H9 (cell line): ENCODE results near the gene MCCC1. TPM values are rescaled to one million over a fixed set of nuclear protein-coding genes. Genes with fewer than 3 reads are reported as not detected.

ENCODE experiments used
- DNase-seq: peaks from one replicate; pipeline ENCODE4 v3.0.0-alpha.2; 2017
- H2AFZ ChIP-seq: one replicate; pipeline ENCODE4 v1.6.1; 2013; ENCODE audit warnings: mild to moderate bottlenecking, low read length, control low read depth, moderate library complexity
- H2AK5ac ChIP-seq: 2 replicates; pipeline ENCODE4 v1.6.1; 2013; ENCODE audit warnings: low read length, control low read depth, mixed read lengths; ENCODE audit not compliant: insufficient read length
- H2BK120ac ChIP-seq: one replicate; pipeline ENCODE4 v1.6.1; 2013; ENCODE audit warnings: low read depth, mild to moderate bottlenecking, low read length, control low read depth, inconsistent platforms; ENCODE audit not compliant: poor library complexity, severe bottlenecking
- H2BK12ac ChIP-seq: 2 replicates; pipeline ENCODE4 v1.6.1; 2013; ENCODE audit warnings: low read length, control low read depth, mixed read lengths, low read depth; ENCODE audit not compliant: insufficient read length
- H2BK15ac ChIP-seq: 2 replicates; pipeline ENCODE4 v1.6.1; 2013; ENCODE audit warnings: low read depth, low read length, control low read depth
- H2BK20ac ChIP-seq: one replicate; pipeline ENCODE4 v1.6.1; 2013; ENCODE audit warnings: low read depth, mild to moderate bottlenecking, low read length, control low read depth, inconsistent platforms; ENCODE audit not compliant: poor library complexity, severe bottlenecking
- H2BK5ac ChIP-seq: 2 replicates; pipeline ENCODE4 v1.6.1; 2013; ENCODE audit warnings: low read length, control low read depth, mixed read lengths; ENCODE audit not compliant: insufficient read length
- H3K14ac ChIP-seq: 2 replicates; pipeline ENCODE4 v1.6.1; 2013; ENCODE audit warnings: low read length, control low read depth; ENCODE audit not compliant: insufficient read depth
- H3K18ac ChIP-seq: 2 replicates; pipeline ENCODE4 v1.6.1; 2013; ENCODE audit warnings: low read depth, mild to moderate bottlenecking, mixed read lengths, low read length, control low read depth; ENCODE audit not compliant: insufficient read length
- H3K23ac ChIP-seq: 2 replicates; pipeline ENCODE4 v1.6.1; 2013; ENCODE audit warnings: low read length, control low read depth, mixed read lengths, low read depth; ENCODE audit not compliant: insufficient read length
- H3K23me2 ChIP-seq: 2 replicates; pipeline ENCODE4 v1.6.1; 2013; ENCODE audit warnings: low read depth, mild to moderate bottlenecking, mixed read lengths, low read length, control low read depth; ENCODE audit not compliant: insufficient read length, poor library complexity, severe bottlenecking
- H3K27ac ChIP-seq: 2 replicates; pipeline ENCODE4 v1.5.1; 2013; ENCODE audit warnings: low read length, control low read depth, mixed read lengths, low read depth; ENCODE audit not compliant: insufficient read length
- H3K27me3 ChIP-seq: 2 replicates; pipeline ENCODE4 v1.6.1; 2013; ENCODE audit warnings: low read length, control low read depth, inconsistent platforms; ENCODE audit not compliant: insufficient read depth
- H3K4ac ChIP-seq: 2 replicates; pipeline ENCODE4 v1.6.1; 2013; ENCODE audit warnings: low read depth, mild to moderate bottlenecking, control low read depth, inconsistent platforms, low read length, moderate library complexity
- H3K4me1 ChIP-seq: 2 replicates; pipeline ENCODE4 v1.6.1; 2013; ENCODE audit warnings: low read length, control low read depth, inconsistent platforms; ENCODE audit not compliant: insufficient read depth
- H3K4me2 ChIP-seq: 2 replicates; pipeline ENCODE4 v1.6.1; 2013; ENCODE audit warnings: low read length, control low read depth, mixed read lengths; ENCODE audit not compliant: insufficient read length, insufficient read depth
- H3K56ac ChIP-seq: 2 replicates; pipeline ENCODE4 v1.6.1; 2013; ENCODE audit warnings: low read depth, mild to moderate bottlenecking, mixed read lengths, low read length, control low read depth; ENCODE audit not compliant: insufficient read length
- H3K79me1 ChIP-seq: 2 replicates; pipeline ENCODE4 v1.6.1; 2013; ENCODE audit warnings: low read depth, mild to moderate bottlenecking, moderate library complexity, low read length, control low read depth, inconsistent platforms; ENCODE audit not compliant: insufficient read depth, poor library complexity, severe bottlenecking
- H3K79me2 ChIP-seq: 2 replicates; pipeline ENCODE4 v1.6.1; 2013; ENCODE audit warnings: low read length, control low read depth, inconsistent platforms; ENCODE audit not compliant: insufficient read depth
- H3K9ac ChIP-seq: 2 replicates; pipeline ENCODE4 v1.6.1; 2013; ENCODE audit warnings: low read length, control low read depth, mixed read lengths; ENCODE audit not compliant: insufficient read length; ENCODE audit errors: extremely low read depth
- H3K9me3 ChIP-seq: one replicate; pipeline ENCODE4 v1.6.1; 2013; ENCODE audit warnings: low read depth, low read length, inconsistent platforms; ENCODE audit not compliant: control insufficient read depth
- H3T11ph ChIP-seq: one replicate; pipeline ENCODE4 v1.6.1; 2013; ENCODE audit warnings: mild to moderate bottlenecking, low read length, control low read depth, inconsistent platforms
- H4K20me1 ChIP-seq: one replicate; pipeline ENCODE4 v1.6.1; 2013; ENCODE audit not compliant: control insufficient read depth, insufficient read length, insufficient read depth
- H4K5ac ChIP-seq: 2 replicates; pipeline ENCODE4 v1.6.1; 2013; ENCODE audit warnings: low read depth, mild to moderate bottlenecking, mixed read lengths, low read length, control low read depth; ENCODE audit not compliant: insufficient read length
- H4K8ac ChIP-seq: replicated peaks from 2 replicates; pipeline ENCODE4 v1.6.1; 2013; ENCODE audit warnings: low read length, control low read depth, mixed read lengths, low read depth; ENCODE audit not compliant: insufficient read length
- H4K91ac ChIP-seq: 2 replicates; pipeline ENCODE4 v1.6.1; 2013; ENCODE audit warnings: low read depth, mild to moderate bottlenecking, moderate library complexity, mixed read lengths, low read length, control low read depth; ENCODE audit not compliant: insufficient read length
- H3K27ac Mint-ChIP-seq, 3 experiments: 2 replicates in 2 of 3; 3 replicates in 1 of 3; pipeline ENCODE4 v1.8.0; 2020 to 2021; ENCODE audit warnings: mixed read lengths in 3 of 3, mild to moderate bottlenecking in 1 of 3, moderate library complexity in 1 of 3
- H3K27me3 Mint-ChIP-seq: 2 replicates; pipeline ENCODE4 v1.8.0; 2021; ENCODE audit warnings: low read depth, mild to moderate bottlenecking, moderate library complexity, mixed read lengths
- H3K36me3 Mint-ChIP-seq, 3 experiments: 2 replicates in 2 of 3; 3 replicates in 1 of 3; pipeline ENCODE4 v1.8.0; 2020 to 2021; ENCODE audit warnings: low read depth in 3 of 3, mixed read lengths in 3 of 3; ENCODE audit not compliant: insufficient read depth in 1 of 3
- H3K4me1 Mint-ChIP-seq, 2 experiments: 2 replicates each; pipeline ENCODE4 v1.8.0; 2020; ENCODE audit warnings: mixed read lengths in 2 of 2
- H3K4me3 Mint-ChIP-seq, 2 experiments: 2 replicates in 1 of 2; 3 replicates in 1 of 2; pipeline ENCODE4 v1.8.0; 2020 to 2021; ENCODE audit warnings: mild to moderate bottlenecking in 2 of 2, mixed read lengths in 2 of 2, moderate library complexity in 1 of 2
- H3K9me3 Mint-ChIP-seq, 2 experiments: 2 replicates in 1 of 2; 3 replicates in 1 of 2; pipeline ENCODE4 v1.8.0; 2020; ENCODE audit warnings: mild to moderate bottlenecking in 2 of 2, mixed read lengths in 2 of 2, moderate library complexity in 1 of 2
- CTCF ChIP-seq: fragments of 200-600 bp; sonication (generic); conservative IDR thresholded peaks from 3 replicates; pipeline ENCODE4 v1.8.0; 2021; ENCODE audit warnings: antibody characterized with exemption, mild to moderate bottlenecking
- WGBS: extraction: QIAGEN DNeasy Blood & Tissue Kit; methylation state at CpG from one replicate; pipeline ENCODE4 v1.1.7; 2013; ENCODE audit warnings: missing lambda C conversion rate, low lambda C conversion rate, mixed read lengths; ENCODE audit not compliant: insufficient read length; ENCODE audit errors: extremely low coverage; 5-methylcytosine and 5-hydroxymethylcytosine counted together
- total RNA-seq: library from RNA; stranded (reverse); gene quantifications from 2 replicates; pipeline ENCODE4 v1.2.1, GENCODE V29; 2021

MCCC1 gene
- total RNA-seq, 1 experiment from 2014 or later = 18.3 TPM

GRCh38 chr3:183058351-183058750 lies 40.9 kb downstream of the MCCC1 start:
- DNase-seq = no peak
- no peaks in the 10 kb centered on the region for H3K4me1 ChIP-seq
- H3K9me3 ChIP-seq = no peaks in the 10 kb centered on the region
- H3K23me2 ChIP-seq = no peaks in the 10 kb centered on the region
- no peak overlapping the region for H4K8ac ChIP-seq
- no peak overlapping the region for H3K56ac ChIP-seq
- H3K4me2 ChIP-seq = no peak overlapping the region
- Mint-ChIP-seq H3K27ac (no peak overlapping the region), H3K4me1 (no peaks in the 10 kb centered on the region), H3K36me3 (peaks cover 2 to 18% (median 5%) of the 10 kb centered on the region in 3 experiments; a peak in 5 of 7 replicates), H3K4me3 (no peak overlapping the region), H3K27me3 (no peaks in the 10 kb centered on the region), H3K9me3 (no peaks in the 10 kb centered on the region)
- no peak overlapping the region for H2BK12ac ChIP-seq
- H3K14ac ChIP-seq = no peak overlapping the region
- H3K79me1 ChIP-seq = no peaks in the 10 kb centered on the region
- H4K20me1 ChIP-seq = no peaks in the 10 kb centered on the region
- H3K18ac ChIP-seq = no peak overlapping the region
- H3K9ac ChIP-seq = no peak overlapping the region
- no peak overlapping the region for H2AK5ac ChIP-seq
- H3K23ac ChIP-seq = no peak overlapping the region
- no CpG with 5 or more reads among the region's 2 CpGs for WGBS
- no peak overlapping the region for H2BK5ac ChIP-seq
- no peak overlapping the region for H2BK20ac ChIP-seq
- no peak for TF ChIP-seq CTCF
- no peaks in the 10 kb centered on the region for H3K79me2 ChIP-seq
- no peak overlapping the region for H3K4ac ChIP-seq
- H2BK15ac ChIP-seq = no peak overlapping the region
- no peak overlapping the region for H3T11ph ChIP-seq
- H2AFZ ChIP-seq = no peak overlapping the region
- no peak overlapping the region for H2BK120ac ChIP-seq
- H3K27ac ChIP-seq = no peak overlapping the region
- no peak overlapping the region for H4K5ac ChIP-seq
- no peaks in the 10 kb centered on the region for H3K27me3 ChIP-seq
- no peak overlapping the region for H4K91ac ChIP-seq
